ENCODE results near the gene ZMYND19. TPM values are rescaled to one million over a fixed set of nuclear protein-coding genes. Genes with fewer than 3 reads are reported as not detected.

ZMYND19 gene
- 10 to 100 TPM; 71.2 to 72.5 TPM for total RNA-seq
- polyA plus RNA-seq: 11.2 TPM

DNA sequence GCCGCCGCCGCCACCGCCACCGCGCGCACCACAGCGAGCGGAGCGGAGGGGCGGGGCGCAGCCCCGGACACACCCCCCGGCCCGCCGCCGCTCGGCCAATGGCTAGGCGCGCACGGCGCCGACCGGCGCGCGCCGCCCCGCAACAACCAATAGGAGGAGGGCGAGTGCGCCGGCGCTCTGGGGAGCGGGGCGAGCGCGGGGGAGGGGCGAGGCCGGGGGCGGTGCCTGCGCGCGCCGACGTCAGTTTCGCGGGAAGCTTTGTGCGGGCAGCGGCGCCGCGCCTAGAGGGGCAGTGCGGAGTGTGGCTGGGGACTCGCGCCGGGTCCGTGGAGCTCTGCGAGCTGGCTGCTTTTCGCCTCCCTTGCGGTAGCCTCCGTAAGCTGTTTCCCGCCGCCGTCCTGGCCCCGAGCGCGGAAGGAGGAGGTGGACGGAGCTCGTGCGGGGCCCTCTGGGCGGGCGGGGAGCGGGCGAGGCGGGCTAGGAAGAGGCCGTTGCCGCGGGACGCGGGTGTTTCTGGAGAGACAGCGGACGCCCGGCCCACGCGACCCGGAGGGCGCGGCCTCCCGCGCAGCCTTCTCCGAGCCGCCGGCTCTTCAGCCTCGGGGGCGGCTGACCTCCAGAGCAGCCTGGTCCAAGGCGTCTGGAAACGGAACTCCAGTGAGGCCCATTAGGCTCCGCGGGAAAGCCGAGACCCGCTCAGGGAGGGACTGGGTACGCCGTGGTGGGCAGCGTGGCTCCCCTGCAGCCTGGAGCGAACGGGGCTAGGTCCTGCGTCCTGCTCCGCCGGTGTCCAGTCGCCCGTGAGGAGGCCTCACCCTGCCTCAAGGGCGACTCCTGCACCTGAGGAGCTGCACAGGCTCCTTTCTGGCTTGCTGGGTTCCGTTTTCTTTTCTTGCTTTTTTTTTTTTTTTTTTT lies at the start of gene ZMYND19:
ZMYND19 (minus strand) TSS at position 44 of the 915 bp plus-strand sequence. CDS start 249 bp downstream, outside the sequence.
- Histone ChIP-seq H3K36me3 (ENCODE audit: insufficient read depth, low read length) (peaks cover 17% of the 10 kb centered on the region), H3K4me1 (ENCODE audit: insufficient read depth, low read length) (peaks cover 15% of the 10 kb centered on the region), H3K4me3 (ENCODE audit: low read length) (peak within 1 kb of the TSS; percentile 39), H3K27me3 (ENCODE audit: insufficient read depth, low read length, poor library complexity, severe bottlenecking) (no peaks in the 10 kb centered on the region), H3K27ac (ENCODE audit: low read depth, low read length) (peak within 1 kb of the TSS; percentile 59), H3K9me3 (ENCODE audit: low read length) (no peaks in the 10 kb centered on the region)
- POLR2A ChIA-PET: interaction anchor here (0.6 to 1.6 kb wide), 4 partner anchors 12 to 647 kb away, joined by 3 to 8 read pairs (median 6); partner anchors contain the start of genes ARRDC1 and EHMT1
- H3K4me1 Mint-ChIP-seq: peaks cover 11 to 22% (median 11%) of the 10 kb centered on the region in 3 donors
- CTCF ChIA-PET: interaction anchor here (1.8 to 2.6 kb wide), 2 partner anchors 12 to 28 kb away, joined by 8 read pairs; partner anchors contain the start of genes DPH7 and EHMT1
- H3K4me3 Mint-ChIP-seq: peak within 1 kb of the TSS; percentile 91 to 99 (median 95)
- H3K36me3 Mint-ChIP-seq: peaks cover 4 to 31% (median 4%) of the 10 kb centered on the region in 3 donors
- H3K27ac Mint-ChIP-seq: peak within 1 kb of the TSS; percentile 84 to 96 (median 94)
- H3K9me3 Mint-ChIP-seq: no peaks in the 10 kb centered on the region
- DNase-seq: peak; percentile 85 to 91 (median 89)
- H3K27me3 Mint-ChIP-seq: no peaks in the 10 kb centered on the region

- Mint-ChIP-seq H3K9me3 (no peaks in the 10 kb centered on the region), H3K4me1 (peaks cover 48 to 63% (median 58%) of the 10 kb centered on the region in 3 donors), H3K36me3 (peaks cover 0 to 33% (median 13%) of the 10 kb centered on the region in 3 donors), H3K27ac (peak overlapping the region; percentile 59 to 97 (median 86)), H3K27me3 (no peaks in the 10 kb centered on the region), H3K4me3 (peak overlapping the region; percentile 75 to 88 (median 81))
- H3K4me1 ChIP-seq (ENCODE audit: insufficient read depth, low read length): peaks cover 21% of the 10 kb centered on the region
- ChIA-PET CTCF (no interaction called here), POLR2A (no interaction called here)
- H3K27ac ChIP-seq (ENCODE audit: low read depth, low read length): no peak overlapping the region
- no peaks in the 10 kb centered on the region for H3K36me3 ChIP-seq (ENCODE audit: insufficient read depth, low read length)
- H3K27me3 ChIP-seq (ENCODE audit: insufficient read depth, low read length, poor library complexity, severe bottlenecking): no peaks in the 10 kb centered on the region
- H3K9me3 ChIP-seq (ENCODE audit: low read length): no peaks in the 10 kb centered on the region
- H3K4me3 ChIP-seq (ENCODE audit: low read length): peak overlapping the region; percentile 6
- DNase-seq: peak in 1 of 5 donors; percentile 13
Measured at GRCh38 chr9:137639303-137640051, 49.2 kb upstream of the ZMYND19 start.

DNA sequence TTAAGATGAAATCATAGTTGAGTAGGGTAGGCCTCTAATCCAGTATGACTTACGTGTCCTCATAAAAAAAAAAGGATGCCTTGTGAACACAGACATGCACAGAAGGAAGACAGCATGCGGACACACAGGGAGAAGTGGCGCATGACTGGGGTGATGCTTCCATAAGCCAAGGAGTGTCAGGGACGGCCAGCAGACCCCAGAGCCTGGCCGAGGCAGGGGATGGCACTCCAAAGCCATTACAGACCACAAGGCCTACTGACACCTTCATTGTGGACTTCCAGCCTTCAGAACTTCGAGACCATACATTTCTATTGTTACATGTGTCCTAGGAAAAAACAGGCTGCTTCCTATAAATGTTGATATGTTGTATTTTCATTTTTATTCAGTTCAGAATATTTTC lies 48.4 kb upstream of the ZMYND19 start:
- peaks cover 0 to 32% (median 10%) of the 10 kb centered on the region in 3 donors for H3K36me3 Mint-ChIP-seq
- H3K9me3 Mint-ChIP-seq: no peaks in the 10 kb centered on the region
- H3K4me3 ChIP-seq (ENCODE audit: low read length): no peak overlapping the region
- no peak overlapping the region for H3K27ac ChIP-seq (ENCODE audit: low read depth, low read length)
- ChIA-PET CTCF (no interaction called here), POLR2A (no interaction called here)
- H3K36me3 ChIP-seq (ENCODE audit: insufficient read depth, low read length): no peaks in the 10 kb centered on the region
- H3K9me3 ChIP-seq (ENCODE audit: low read length): no peaks in the 10 kb centered on the region
- peaks cover 50 to 66% (median 62%) of the 10 kb centered on the region in 3 donors for H3K4me1 Mint-ChIP-seq
- peaks cover 21% of the 10 kb centered on the region for H3K4me1 ChIP-seq (ENCODE audit: insufficient read depth, low read length)
- H3K27me3 ChIP-seq (ENCODE audit: insufficient read depth, low read length, poor library complexity, severe bottlenecking): no peaks in the 10 kb centered on the region
- DNase-seq: no peak
- H3K27ac Mint-ChIP-seq: peak overlapping the region; percentile 59 to 97 (median 84)
- peak overlapping the region; percentile 40 to 88 (median 81) for H3K4me3 Mint-ChIP-seq
- H3K27me3 Mint-ChIP-seq: no peaks in the 10 kb centered on the region

- Histone ChIP-seq H3K27me3 (ENCODE audit: insufficient read depth, low read length, poor library complexity, severe bottlenecking) (no peaks in the 10 kb centered on the region), H3K36me3 (ENCODE audit: insufficient read depth, low read length) (no peaks in the 10 kb centered on the region), H3K27ac (ENCODE audit: low read depth, low read length) (no peak overlapping the region), H3K4me1 (ENCODE audit: insufficient read depth, low read length) (peaks cover 25% of the 10 kb centered on the region), H3K4me3 (ENCODE audit: low read length) (no peak overlapping the region), H3K9me3 (ENCODE audit: low read length) (no peaks in the 10 kb centered on the region)
- peaks cover 50 to 74% (median 65%) of the 10 kb centered on the region in 3 donors for H3K4me1 Mint-ChIP-seq
- no peaks in the 10 kb centered on the region for H3K27me3 Mint-ChIP-seq
- DNase-seq: no peak
- peak overlapping the region in 1 of 8 donors; percentile 46 for H3K27ac Mint-ChIP-seq
- CTCF ChIA-PET: no interaction called here
- POLR2A ChIA-PET: no interaction called here
- H3K9me3 Mint-ChIP-seq: no peaks in the 10 kb centered on the region
- peaks cover 0 to 17% (median 2%) of the 10 kb centered on the region in 3 donors for H3K36me3 Mint-ChIP-seq
- H3K4me3 Mint-ChIP-seq: no peak overlapping the region
Measured at GRCh38 chr9:137634016-137634415, 43.7 kb upstream of the ZMYND19 start.

DNA sequence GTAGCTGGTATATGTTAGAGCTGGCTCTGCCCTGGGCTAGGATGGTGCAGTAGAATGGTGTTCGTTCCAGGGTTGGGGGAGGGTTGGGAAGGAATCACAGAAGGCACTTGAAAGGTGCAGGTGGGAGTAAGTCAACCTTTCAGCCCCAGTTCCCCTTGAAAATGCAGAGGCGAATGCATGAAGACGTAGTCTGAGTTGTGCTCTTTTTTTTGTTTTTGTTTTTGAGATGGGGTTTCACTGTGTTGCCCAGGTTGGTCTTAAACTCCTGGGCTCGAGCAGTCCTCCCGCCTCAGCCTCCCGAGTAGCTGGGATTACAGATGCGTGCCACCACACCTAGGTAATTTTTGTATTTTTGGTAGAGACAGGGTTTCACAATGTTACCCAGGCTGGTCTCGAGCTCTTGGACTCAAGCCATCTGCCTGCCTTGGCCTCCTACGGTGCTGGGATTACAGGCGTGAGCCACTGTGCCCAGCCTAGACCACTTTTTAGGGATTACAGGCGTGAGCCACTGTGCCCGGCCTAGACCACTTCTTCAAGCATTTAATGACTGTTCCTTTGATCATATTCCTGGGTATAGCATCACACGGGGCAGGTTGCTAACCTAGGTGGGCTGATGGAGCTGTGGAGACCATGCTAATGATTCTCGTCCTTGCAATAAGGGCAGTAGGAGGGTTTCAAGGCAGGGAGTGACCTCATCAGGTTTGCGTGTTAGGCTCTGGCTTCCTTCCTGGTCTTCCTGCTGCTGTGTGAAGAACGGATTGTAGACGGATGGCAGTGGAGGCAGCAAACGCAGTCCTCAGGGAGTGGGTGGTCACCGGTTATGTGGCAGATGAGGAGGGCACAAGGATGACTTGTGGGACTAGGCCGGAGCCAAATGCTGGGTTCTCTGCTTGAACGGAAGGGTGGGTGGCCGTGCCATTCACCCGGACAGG lies 42.2 kb upstream of the ZMYND19 start:
- Histone ChIP-seq H3K4me1 (ENCODE audit: insufficient read depth, low read length) (peaks cover 32% of the 10 kb centered on the region), H3K4me3 (ENCODE audit: low read length) (no peak overlapping the region), H3K27me3 (ENCODE audit: insufficient read depth, low read length, poor library complexity, severe bottlenecking) (no peaks in the 10 kb centered on the region), H3K36me3 (ENCODE audit: insufficient read depth, low read length) (no peaks in the 10 kb centered on the region), H3K9me3 (ENCODE audit: low read length) (no peaks in the 10 kb centered on the region), H3K27ac (ENCODE audit: low read depth, low read length) (no peak overlapping the region)
- Mint-ChIP-seq H3K9me3 (no peaks in the 10 kb centered on the region), H3K27me3 (no peaks in the 10 kb centered on the region), H3K36me3 (peaks cover 0 to 19% (median 2%) of the 10 kb centered on the region in 3 donors), H3K27ac (peak overlapping the region in 7 of 8 donors; percentile 8 to 80 (median 52)), H3K4me3 (peak overlapping the region in 1 of 7 donors; percentile 18), H3K4me1 (peaks cover 54 to 78% (median 68%) of the 10 kb centered on the region in 3 donors)
- ChIA-PET POLR2A (interaction anchor here (0.7 kb wide), 1 partner anchor 210 kb away, joined by 7 read pairs; the partner anchor contains the start of gene EXD3), CTCF (no interaction called here)
- DNase-seq: no peak

DNA sequence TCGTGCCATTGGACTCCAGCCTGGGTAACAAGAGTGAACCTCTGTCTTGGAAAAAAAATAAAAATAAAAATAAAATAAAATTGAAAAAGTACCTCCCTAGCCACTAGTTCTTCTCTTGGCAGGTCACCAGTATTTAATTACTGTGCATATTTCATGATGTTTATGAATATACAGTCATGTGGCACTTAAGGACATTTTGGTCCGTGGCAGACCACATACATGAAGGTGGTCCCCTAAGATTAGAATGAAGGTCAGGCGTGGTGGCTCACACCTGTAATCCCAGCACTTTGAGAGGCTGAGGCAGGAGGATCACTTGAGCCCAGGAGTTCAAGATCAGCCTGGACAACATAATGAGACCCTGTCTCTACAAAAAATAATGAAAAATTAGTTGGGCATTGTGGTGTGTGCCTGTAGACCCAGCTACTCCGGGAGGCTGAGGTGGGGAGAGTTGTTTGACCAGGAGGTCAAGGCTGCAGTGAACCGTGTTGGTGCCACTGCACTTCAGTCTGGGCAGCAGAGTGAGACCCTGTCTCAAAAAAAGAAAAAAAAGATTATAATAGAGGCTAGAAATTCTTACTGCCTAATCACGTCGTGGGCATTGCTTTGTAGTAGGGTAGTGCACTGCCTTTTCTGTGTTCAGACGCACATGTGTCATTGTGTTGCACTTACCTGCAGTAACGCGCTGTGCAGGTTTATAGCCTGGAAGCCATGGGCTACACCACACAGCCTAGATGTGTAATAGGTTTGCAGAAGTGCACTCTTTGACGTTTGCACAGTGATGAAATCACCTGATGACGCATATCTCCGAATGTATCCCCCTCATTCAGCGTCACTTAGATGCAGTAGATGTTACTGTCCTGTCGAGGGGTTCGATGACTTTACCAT lies 41.3 kb upstream of the ZMYND19 start:
- Mint-ChIP-seq H3K27me3 (no peaks in the 10 kb centered on the region), H3K27ac (peak overlapping the region in 3 of 8 donors; percentile 34 to 58 (median 52))
- CTCF ChIA-PET: no interaction called here

More for the DNA sequence above, 41.3 kb upstream of the ZMYND19 start:
- Mint-ChIP-seq H3K36me3 (peaks cover 0 to 18% (median 2%) of the 10 kb centered on the region in 3 donors), H3K9me3 (no peaks in the 10 kb centered on the region), H3K4me3 (no peak overlapping the region), H3K4me1 (peaks cover 55 to 79% (median 68%) of the 10 kb centered on the region in 3 donors)
- H3K4me1 ChIP-seq (ENCODE audit: insufficient read depth, low read length): peaks cover 35% of the 10 kb centered on the region
- POLR2A ChIA-PET: no interaction called here
- H3K36me3 ChIP-seq (ENCODE audit: insufficient read depth, low read length): no peaks in the 10 kb centered on the region
- no peak overlapping the region for H3K4me3 ChIP-seq (ENCODE audit: low read length)
- no peak overlapping the region for H3K27ac ChIP-seq (ENCODE audit: low read depth, low read length)
- H3K9me3 ChIP-seq (ENCODE audit: low read length): no peaks in the 10 kb centered on the region
- DNase-seq: no peak
- H3K27me3 ChIP-seq (ENCODE audit: insufficient read depth, low read length, poor library complexity, severe bottlenecking): no peaks in the 10 kb centered on the region
